ENCODE measurements around the gene PPP3R1.

- no peak for TF ChIP-seq EZH2 (IDR thresholded peaks at IDR 0.05; ENCODE audit: borderline replicate concordance, low read length)
- TF ChIP-seq, protein P1, sequence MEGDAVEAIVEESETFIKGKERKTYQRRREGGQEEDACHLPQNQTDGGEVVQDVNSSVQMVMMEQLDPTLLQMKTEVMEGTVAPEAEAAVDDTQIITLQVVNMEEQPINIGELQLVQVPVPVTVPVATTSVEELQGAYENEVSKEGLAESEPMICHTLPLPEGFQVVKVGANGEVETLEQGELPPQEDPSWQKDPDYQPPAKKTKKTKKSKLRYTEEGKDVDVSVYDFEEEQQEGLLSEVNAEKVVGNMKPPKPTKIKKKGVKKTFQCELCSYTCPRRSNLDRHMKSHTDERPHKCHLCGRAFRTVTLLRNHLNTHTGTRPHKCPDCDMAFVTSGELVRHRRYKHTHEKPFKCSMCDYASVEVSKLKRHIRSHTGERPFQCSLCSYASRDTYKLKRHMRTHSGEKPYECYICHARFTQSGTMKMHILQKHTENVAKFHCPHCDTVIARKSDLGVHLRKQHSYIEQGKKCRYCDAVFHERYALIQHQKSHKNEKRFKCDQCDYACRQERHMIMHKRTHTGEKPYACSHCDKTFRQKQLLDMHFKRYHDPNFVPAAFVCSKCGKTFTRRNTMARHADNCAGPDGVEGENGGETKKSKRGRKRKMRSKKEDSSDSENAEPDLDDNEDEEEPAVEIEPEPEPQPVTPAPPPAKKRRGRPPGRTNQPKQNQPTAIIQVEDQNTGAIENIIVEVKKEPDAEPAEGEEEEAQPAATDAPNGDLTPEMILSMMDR (IDR thresholded peaks at IDR 0.05; ENCODE audit: low read length): no peak
Observed at GRCh38 chr2:68178954-68179627, 73.2 kb downstream of the PPP3R1 start.

All from OCI-LY1 (cell line).